PFSK-1 (cell line): Measurements from ENCODE around the gene SGPP1.

ENCODE experiments used
- FOXP2 ChIP-seq: optimal IDR thresholded peaks from 2 replicates; pipeline ENCODE3; 2011; ENCODE audit warnings: borderline replicate concordance, control low read depth, inconsistent platforms; ENCODE audit not compliant: insufficient read depth; ENCODE audit errors: extremely low read length, extremely low read depth
- REST ChIP-seq, 2 experiments: IDR thresholded peaks; 2 replicates each; pipeline versions ENCODE4 v1.6.1 to v1.8.0; 2011 to 2012; ENCODE audit warnings: low read depth in 2 of 2, low read length in 2 of 2, control low read depth in 1 of 2, inconsistent platforms in 1 of 2, mild to moderate bottlenecking in 1 of 2, moderate library complexity in 1 of 2; ENCODE audit not compliant: insufficient read depth in 1 of 2

DNA sequence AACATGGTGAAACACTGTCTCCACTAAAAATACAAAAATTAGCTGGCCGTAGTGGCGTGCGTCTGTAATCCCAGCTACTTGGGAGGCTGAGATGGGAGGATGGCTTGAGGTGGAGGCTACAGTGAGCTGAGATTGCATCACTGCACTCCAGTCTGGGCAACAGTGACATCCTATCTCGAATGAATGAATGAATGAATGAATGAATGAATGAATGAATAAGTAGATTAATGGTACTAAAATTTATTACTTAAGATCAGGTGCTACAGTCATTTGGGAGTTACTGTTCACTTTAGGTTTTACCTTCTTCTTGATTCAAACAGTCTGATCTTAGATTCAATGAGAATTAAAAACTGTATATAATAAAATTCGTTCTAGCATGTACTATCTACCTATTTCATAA is 54.6 kb downstream of the SGPP1 start:
- TF ChIP-seq FOXP2 = no peak
- no peak for TF ChIP-seq REST (IDR thresholded peaks at IDR 0.05; ENCODE audit: insufficient read depth in 1 of 2, low read depth in 2 of 2, low read length in 2 of 2)
